ENCODE measurements around the gene GOLGA8S. TPM values are rescaled to one million over a fixed set of nuclear protein-coding genes. Genes with fewer than 3 reads are reported as not detected.

The GOLGA8S gene
- total RNA-seq, 1 experiment from 2014 or later = not detected

DNA sequence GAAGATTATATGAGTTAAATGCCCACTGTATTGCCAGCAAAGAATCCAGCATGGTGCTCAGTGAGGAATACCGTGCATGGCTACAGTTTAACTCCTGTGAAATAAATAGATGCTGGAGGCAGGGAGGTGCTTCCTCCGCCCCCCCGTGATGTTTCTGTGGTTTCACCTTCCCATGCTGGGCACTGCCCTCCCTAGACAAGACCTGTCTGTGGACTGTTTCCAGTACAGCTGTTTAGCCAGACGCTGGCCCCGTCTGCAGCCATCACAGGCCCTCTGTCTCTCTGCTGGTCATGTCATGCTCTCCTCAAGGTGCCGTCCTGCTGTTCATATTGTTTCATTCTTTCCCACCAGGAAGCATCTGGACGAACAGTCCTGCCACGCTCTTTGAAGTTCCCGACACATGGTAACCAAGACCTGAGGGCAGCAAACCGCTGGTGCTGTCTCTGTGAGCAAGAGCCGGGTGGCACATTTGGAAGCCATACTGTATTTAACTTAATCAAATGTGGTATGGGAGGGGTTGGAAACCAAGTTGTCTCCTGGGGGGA lies 31.4 kb downstream of the GOLGA8S start:
- Histone ChIP-seq H3K79me2 (ENCODE audit: low read length) (no peaks in the 10 kb centered on the region), H4K20me1 (ENCODE audit: low read length) (no peaks in the 10 kb centered on the region), H3K27ac (ENCODE audit: low read length) (no peak overlapping the region), H3K9me2 (replicated peaks; ENCODE audit: low read length) (no peaks in the 10 kb centered on the region), H3K4me2 (ENCODE audit: low read length) (no peak overlapping the region), H3K36me3 (ENCODE audit: low read depth, low read length) (no peaks in the 10 kb centered on the region), H3F3A (ENCODE audit: low read length, unreplicated experiment) (no peaks in the 10 kb centered on the region), H2AFZ (ENCODE audit: low read length) (no peak overlapping the region), H3K9ac (ENCODE audit: low read length) (no peak overlapping the region), H3K4me1 (ENCODE audit: insufficient read depth, low read length) (no peaks in the 10 kb centered on the region), H3K27me3 (ENCODE audit: low read length) (peaks cover 33% of the 10 kb centered on the region), H3K9me3 (ENCODE audit: low read length) (no peaks in the 10 kb centered on the region), H3K4me3 (ENCODE audit: low read length) (no peak overlapping the region)
- intact Hi-C loops (cut with micrococcal nuclease) = no loop called here
- ChIA-PET POLR2A (ENCODE audit: unreplicated experiment) (no interaction called here), CTCF (no interaction called here)
- ATAC-seq = no peak
- TF ChIP-seq, protein P1, sequence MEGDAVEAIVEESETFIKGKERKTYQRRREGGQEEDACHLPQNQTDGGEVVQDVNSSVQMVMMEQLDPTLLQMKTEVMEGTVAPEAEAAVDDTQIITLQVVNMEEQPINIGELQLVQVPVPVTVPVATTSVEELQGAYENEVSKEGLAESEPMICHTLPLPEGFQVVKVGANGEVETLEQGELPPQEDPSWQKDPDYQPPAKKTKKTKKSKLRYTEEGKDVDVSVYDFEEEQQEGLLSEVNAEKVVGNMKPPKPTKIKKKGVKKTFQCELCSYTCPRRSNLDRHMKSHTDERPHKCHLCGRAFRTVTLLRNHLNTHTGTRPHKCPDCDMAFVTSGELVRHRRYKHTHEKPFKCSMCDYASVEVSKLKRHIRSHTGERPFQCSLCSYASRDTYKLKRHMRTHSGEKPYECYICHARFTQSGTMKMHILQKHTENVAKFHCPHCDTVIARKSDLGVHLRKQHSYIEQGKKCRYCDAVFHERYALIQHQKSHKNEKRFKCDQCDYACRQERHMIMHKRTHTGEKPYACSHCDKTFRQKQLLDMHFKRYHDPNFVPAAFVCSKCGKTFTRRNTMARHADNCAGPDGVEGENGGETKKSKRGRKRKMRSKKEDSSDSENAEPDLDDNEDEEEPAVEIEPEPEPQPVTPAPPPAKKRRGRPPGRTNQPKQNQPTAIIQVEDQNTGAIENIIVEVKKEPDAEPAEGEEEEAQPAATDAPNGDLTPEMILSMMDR (conservative IDR thresholded peaks at IDR 0.05; ENCODE audit: low read depth, low read length) = no peak
- TF ChIP-seq EZH2phosphoT487 (IDR thresholded peaks at IDR 0.05; ENCODE audit: borderline replicate concordance, low read length) (no peak), EZH2 (IDR thresholded peaks at IDR 0.05; ENCODE audit: low read length, unreplicated experiment) (no peak)
- no TSS peak for BruUV-seq (replicated peaks)
- no peak for DNase-seq

DNA sequence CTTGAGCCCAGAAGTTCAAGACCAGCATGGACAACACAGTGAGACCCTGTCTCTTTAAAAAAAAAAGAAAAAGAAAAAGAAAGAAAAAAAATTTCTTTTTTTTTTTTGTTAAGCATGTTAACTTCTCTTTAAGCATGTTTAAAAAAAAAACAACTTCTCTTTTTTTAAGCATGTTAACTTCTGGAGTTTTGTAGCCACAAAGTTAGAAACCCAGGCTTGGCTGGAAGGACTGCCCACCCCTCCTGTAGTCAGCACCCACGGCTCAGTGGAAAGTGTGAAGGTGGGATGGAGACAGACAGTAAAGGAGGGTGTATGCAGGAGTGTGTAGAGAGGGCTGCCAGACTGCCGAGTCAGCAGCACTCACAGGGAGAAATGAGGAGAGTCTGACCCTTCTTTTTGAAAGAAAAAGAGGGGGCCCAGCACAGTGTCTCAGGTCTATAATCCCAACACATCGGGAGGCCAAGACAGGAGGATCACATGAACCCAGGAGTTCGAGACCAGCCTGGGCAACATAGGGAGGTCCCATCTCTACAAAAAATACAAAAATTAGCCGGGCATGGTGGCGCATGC lies 33.2 kb downstream of the GOLGA8S start:
- no peak for DNase-seq
- peaks cover 19% of the 10 kb centered on the region for H3K27me3 ChIP-seq (ENCODE audit: low read length)
- POLR2A ChIA-PET (ENCODE audit: unreplicated experiment) = no interaction called here
- CTCF ChIA-PET = no interaction called here
- H3K79me2 ChIP-seq (ENCODE audit: low read length) = no peaks in the 10 kb centered on the region
- no peak for ATAC-seq
- H3K27ac ChIP-seq (ENCODE audit: low read length) = no peak overlapping the region
- no peak overlapping the region for H2AFZ ChIP-seq (ENCODE audit: low read length)
- H3K4me2 ChIP-seq (ENCODE audit: low read length) = no peak overlapping the region
- H3K4me3 ChIP-seq (ENCODE audit: low read length) = no peak overlapping the region
- H3K4me1 ChIP-seq (ENCODE audit: insufficient read depth, low read length) = no peaks in the 10 kb centered on the region
- intact Hi-C loops (cut with micrococcal nuclease) = no loop called here
- no peaks in the 10 kb centered on the region for H3K9me2 ChIP-seq (replicated peaks; ENCODE audit: low read length)
- BruUV-seq (replicated peaks) = no TSS peak
- TF ChIP-seq EZH2phosphoT487 (IDR thresholded peaks at IDR 0.05; ENCODE audit: borderline replicate concordance, low read length) (no peak), EZH2 (IDR thresholded peaks at IDR 0.05; ENCODE audit: low read length, unreplicated experiment) (no peak)
- TF ChIP-seq, protein P1 (conservative IDR thresholded peaks at IDR 0.05; ENCODE audit: low read depth, low read length) = no peak
- no peaks in the 10 kb centered on the region for H3F3A ChIP-seq (ENCODE audit: low read length, unreplicated experiment)
- H3K9ac ChIP-seq (ENCODE audit: low read length) = no peak overlapping the region
- H3K9me3 ChIP-seq (ENCODE audit: low read length) = no peaks in the 10 kb centered on the region
- no peaks in the 10 kb centered on the region for H4K20me1 ChIP-seq (ENCODE audit: low read length)
- H3K36me3 ChIP-seq (ENCODE audit: low read depth, low read length) = no peaks in the 10 kb centered on the region

DNA sequence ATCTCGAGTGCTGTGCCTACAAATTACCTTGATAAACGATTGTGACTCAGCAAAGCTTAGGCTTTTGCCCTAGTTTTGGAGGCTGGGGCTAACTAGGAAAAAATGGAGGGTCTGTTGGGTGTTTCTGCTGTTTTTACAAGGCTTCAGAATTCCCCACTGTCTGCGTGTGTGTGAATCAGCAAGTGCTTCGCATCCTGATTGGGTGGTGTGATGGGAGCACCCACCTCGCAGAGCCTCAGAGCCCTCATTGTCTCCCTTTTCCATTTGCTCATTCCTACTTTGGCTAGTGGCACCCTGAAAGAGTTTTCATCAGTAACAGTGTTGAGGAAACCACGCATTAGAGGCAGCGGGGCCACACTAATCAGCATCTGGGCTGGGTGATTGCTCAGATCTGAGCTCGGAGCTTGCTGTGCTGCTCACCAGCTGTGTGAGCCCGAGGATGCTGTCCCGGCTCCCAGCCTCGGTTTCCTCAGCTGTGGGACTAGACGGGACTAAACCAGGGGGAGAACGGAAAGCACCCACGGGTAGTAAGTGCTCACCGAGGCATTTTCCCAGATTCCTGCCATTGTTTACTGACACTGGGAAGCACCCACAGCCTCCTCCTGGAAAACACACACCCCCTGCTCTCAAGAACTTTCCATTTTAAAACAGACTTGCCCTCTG lies 40.6 kb downstream of the GOLGA8S start:
- H3K27ac ChIP-seq (ENCODE audit: low read length) = no peak overlapping the region

More for the DNA sequence above, 40.6 kb downstream of the GOLGA8S start:
- DNase-seq (peak; percentile 12), ATAC-seq (no peak)
- Histone ChIP-seq H3K36me3 (ENCODE audit: low read depth, low read length) (no peaks in the 10 kb centered on the region), H4K20me1 (ENCODE audit: low read length) (no peaks in the 10 kb centered on the region), H3K9me3 (ENCODE audit: low read length) (no peaks in the 10 kb centered on the region), H3K4me2 (ENCODE audit: low read length) (peak overlapping the region; percentile 39), H3K79me2 (ENCODE audit: low read length) (no peaks in the 10 kb centered on the region), H3K4me3 (ENCODE audit: low read length) (no peak overlapping the region), H3F3A (ENCODE audit: low read length, unreplicated experiment) (no peaks in the 10 kb centered on the region), H2AFZ (ENCODE audit: low read length) (no peak overlapping the region), H3K9ac (ENCODE audit: low read length) (no peak overlapping the region), H3K9me2 (replicated peaks; ENCODE audit: low read length) (no peaks in the 10 kb centered on the region), H3K4me1 (ENCODE audit: insufficient read depth, low read length) (no peaks in the 10 kb centered on the region), H3K27me3 (ENCODE audit: low read length) (no peaks in the 10 kb centered on the region)
- intact Hi-C loops (cut with micrococcal nuclease) = no loop called here
- ChIA-PET POLR2A (ENCODE audit: unreplicated experiment) (no interaction called here), CTCF (no interaction called here)
- BruUV-seq (replicated peaks) = no TSS peak
- TF ChIP-seq EZH2 (IDR thresholded peaks at IDR 0.05; ENCODE audit: low read length, unreplicated experiment) (no peak), EZH2phosphoT487 (IDR thresholded peaks at IDR 0.05; ENCODE audit: borderline replicate concordance, low read length) (no peak)
- TF ChIP-seq, protein P1 (conservative IDR thresholded peaks at IDR 0.05; ENCODE audit: low read depth, low read length) = no peak
